ENCODE results near the gene TNNT2. TPM values are rescaled to one million over a fixed set of nuclear protein-coding genes. Genes with fewer than 3 reads are reported as not detected.

The TNNT2 gene
- total RNA-seq, 1 donor from 2014 or later: 6.1 TPM

GRCh38 chr1:201358596-201358995 is 18.9 kb downstream of the TNNT2 start:
- FAIRE-seq (no peak), DNase-seq (ENCODE audit: low read depth) (no peak)
- no peak overlapping the region for H3K27ac Mint-ChIP-seq (ENCODE audit: unreplicated experiment)
- peaks cover 12% of the 10 kb centered on the region for H3K27me3 ChIP-seq (ENCODE audit: insufficient read depth, low read length)
- no peaks in the 10 kb centered on the region for H3K9me3 Mint-ChIP-seq (ENCODE audit: unreplicated experiment)
- no peaks in the 10 kb centered on the region for H3K79me2 ChIP-seq (ENCODE audit: insufficient read depth, low read length)
- peaks cover 13% of the 10 kb centered on the region for H3K4me1 Mint-ChIP-seq (ENCODE audit: low read depth, unreplicated experiment)
- no peak overlapping the region for H3K4me2 ChIP-seq (ENCODE audit: low read length)
- H3K27me3 Mint-ChIP-seq (ENCODE audit: low read depth, unreplicated experiment): peaks cover 50% of the 10 kb centered on the region
- H3K4me3 ChIP-seq (ENCODE audit: insufficient read depth, low read depth, low read length): no peak overlapping the region
- H4K20me1 ChIP-seq (ENCODE audit: insufficient read depth, low read length): no peaks in the 10 kb centered on the region
- H3K9ac ChIP-seq (ENCODE audit: low read length): no peak overlapping the region
- H3K36me3 ChIP-seq (ENCODE audit: insufficient read depth, low read length): no peaks in the 10 kb centered on the region
- no peak overlapping the region for H2AFZ ChIP-seq (ENCODE audit: low read depth, low read length)
- H3K4me3 Mint-ChIP-seq (ENCODE audit: unreplicated experiment): no peak overlapping the region
- peaks cover 3% of the 10 kb centered on the region for H3K36me3 Mint-ChIP-seq (ENCODE audit: low read depth, unreplicated experiment)
- no peak for TF ChIP-seq EZH2 (IDR thresholded peaks at IDR 0.05; ENCODE audit: insufficient read depth, low read length)
- TF ChIP-seq, protein P1, sequence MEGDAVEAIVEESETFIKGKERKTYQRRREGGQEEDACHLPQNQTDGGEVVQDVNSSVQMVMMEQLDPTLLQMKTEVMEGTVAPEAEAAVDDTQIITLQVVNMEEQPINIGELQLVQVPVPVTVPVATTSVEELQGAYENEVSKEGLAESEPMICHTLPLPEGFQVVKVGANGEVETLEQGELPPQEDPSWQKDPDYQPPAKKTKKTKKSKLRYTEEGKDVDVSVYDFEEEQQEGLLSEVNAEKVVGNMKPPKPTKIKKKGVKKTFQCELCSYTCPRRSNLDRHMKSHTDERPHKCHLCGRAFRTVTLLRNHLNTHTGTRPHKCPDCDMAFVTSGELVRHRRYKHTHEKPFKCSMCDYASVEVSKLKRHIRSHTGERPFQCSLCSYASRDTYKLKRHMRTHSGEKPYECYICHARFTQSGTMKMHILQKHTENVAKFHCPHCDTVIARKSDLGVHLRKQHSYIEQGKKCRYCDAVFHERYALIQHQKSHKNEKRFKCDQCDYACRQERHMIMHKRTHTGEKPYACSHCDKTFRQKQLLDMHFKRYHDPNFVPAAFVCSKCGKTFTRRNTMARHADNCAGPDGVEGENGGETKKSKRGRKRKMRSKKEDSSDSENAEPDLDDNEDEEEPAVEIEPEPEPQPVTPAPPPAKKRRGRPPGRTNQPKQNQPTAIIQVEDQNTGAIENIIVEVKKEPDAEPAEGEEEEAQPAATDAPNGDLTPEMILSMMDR (IDR thresholded peaks at IDR 0.05; ENCODE audit: insufficient read depth, low read depth, low read length): no peak
- H3K27ac ChIP-seq (ENCODE audit: low read depth, low read length): no peak overlapping the region
- no peaks in the 10 kb centered on the region for H3K4me1 ChIP-seq (ENCODE audit: insufficient read depth, low read length)
- no peaks in the 10 kb centered on the region for H3K9me3 ChIP-seq (ENCODE audit: insufficient read depth, low read depth, low read length)

- no peaks in the 10 kb centered on the region for H3K4me1 ChIP-seq (ENCODE audit: insufficient read depth, low read length)
- peaks cover 13% of the 10 kb centered on the region for H3K4me1 Mint-ChIP-seq (ENCODE audit: low read depth, unreplicated experiment)
- H3K79me2 ChIP-seq (ENCODE audit: insufficient read depth, low read length): no peaks in the 10 kb centered on the region
- FAIRE-seq (no peak), DNase-seq (ENCODE audit: low read depth) (no peak)
- H3K9me3 ChIP-seq (ENCODE audit: insufficient read depth, low read depth, low read length): no peaks in the 10 kb centered on the region
- no peak overlapping the region for H3K4me3 Mint-ChIP-seq (ENCODE audit: unreplicated experiment)
- H2AFZ ChIP-seq (ENCODE audit: low read depth, low read length): no peak overlapping the region
- no peak for TF ChIP-seq EZH2 (IDR thresholded peaks at IDR 0.05; ENCODE audit: insufficient read depth, low read length)
- TF ChIP-seq, protein P1 (IDR thresholded peaks at IDR 0.05; ENCODE audit: insufficient read depth, low read depth, low read length): no peak
- no peaks in the 10 kb centered on the region for H3K9me3 Mint-ChIP-seq (ENCODE audit: unreplicated experiment)
- no peak overlapping the region for H3K9ac ChIP-seq (ENCODE audit: low read length)
- H3K27me3 ChIP-seq (ENCODE audit: insufficient read depth, low read length): peaks cover 13% of the 10 kb centered on the region
- no peaks in the 10 kb centered on the region for H3K36me3 ChIP-seq (ENCODE audit: insufficient read depth, low read length)
- H3K27ac ChIP-seq (ENCODE audit: low read depth, low read length): no peak overlapping the region
- no peaks in the 10 kb centered on the region for H4K20me1 ChIP-seq (ENCODE audit: insufficient read depth, low read length)
- no peak overlapping the region for H3K27ac Mint-ChIP-seq (ENCODE audit: unreplicated experiment)
- peaks cover 4% of the 10 kb centered on the region for H3K36me3 Mint-ChIP-seq (ENCODE audit: low read depth, unreplicated experiment)
- no peak overlapping the region for H3K4me3 ChIP-seq (ENCODE audit: insufficient read depth, low read depth, low read length)
- peaks cover 51% of the 10 kb centered on the region for H3K27me3 Mint-ChIP-seq (ENCODE audit: low read depth, unreplicated experiment)
- no peak overlapping the region for H3K4me2 ChIP-seq (ENCODE audit: low read length)
Measured at GRCh38 chr1:201357636-201358348, 19.7 kb downstream of the TNNT2 start.

- H3K4me3 Mint-ChIP-seq (ENCODE audit: unreplicated experiment): no peak overlapping the region
- no peaks in the 10 kb centered on the region for H3K79me2 ChIP-seq (ENCODE audit: insufficient read depth, low read length)
- H3K27me3 ChIP-seq (ENCODE audit: insufficient read depth, low read length): peaks cover 13% of the 10 kb centered on the region
- H3K9me3 Mint-ChIP-seq (ENCODE audit: unreplicated experiment): no peaks in the 10 kb centered on the region
- no peak overlapping the region for H3K9ac ChIP-seq (ENCODE audit: low read length)
- H3K27ac Mint-ChIP-seq (ENCODE audit: unreplicated experiment): no peak overlapping the region
- H3K36me3 ChIP-seq (ENCODE audit: insufficient read depth, low read length): no peaks in the 10 kb centered on the region
- no peaks in the 10 kb centered on the region for H3K4me1 ChIP-seq (ENCODE audit: insufficient read depth, low read length)
- no peaks in the 10 kb centered on the region for H3K9me3 ChIP-seq (ENCODE audit: insufficient read depth, low read depth, low read length)
- H2AFZ ChIP-seq (ENCODE audit: low read depth, low read length): no peak overlapping the region
- H3K27me3 Mint-ChIP-seq (ENCODE audit: low read depth, unreplicated experiment): peaks cover 50% of the 10 kb centered on the region
- H3K27ac ChIP-seq (ENCODE audit: low read depth, low read length): no peak overlapping the region
- H3K4me3 ChIP-seq (ENCODE audit: insufficient read depth, low read depth, low read length): no peak overlapping the region
- H3K36me3 Mint-ChIP-seq (ENCODE audit: low read depth, unreplicated experiment): peaks cover 4% of the 10 kb centered on the region
- peaks cover 13% of the 10 kb centered on the region for H3K4me1 Mint-ChIP-seq (ENCODE audit: low read depth, unreplicated experiment)
- DNase-seq (ENCODE audit: low read depth): no peak
- TF ChIP-seq EZH2 (IDR thresholded peaks at IDR 0.05; ENCODE audit: insufficient read depth, low read length): no peak
- TF ChIP-seq, protein P1 (IDR thresholded peaks at IDR 0.05; ENCODE audit: insufficient read depth, low read depth, low read length): no peak
- no peaks in the 10 kb centered on the region for H4K20me1 ChIP-seq (ENCODE audit: insufficient read depth, low read length)
- no peak overlapping the region for H3K4me2 ChIP-seq (ENCODE audit: low read length)
- FAIRE-seq: no peak
Measured at GRCh38 chr1:201357211-201357610, 20.3 kb downstream of the TNNT2 start.
